ENCODE measurements around the gene PDZD2.
"Not testable (repeated sequence)": the region's sequence is repeated elsewhere in the genome, so short reads cannot be mapped to it uniquely, and the experiment has no call there.

The PDZD2 gene

DNA sequence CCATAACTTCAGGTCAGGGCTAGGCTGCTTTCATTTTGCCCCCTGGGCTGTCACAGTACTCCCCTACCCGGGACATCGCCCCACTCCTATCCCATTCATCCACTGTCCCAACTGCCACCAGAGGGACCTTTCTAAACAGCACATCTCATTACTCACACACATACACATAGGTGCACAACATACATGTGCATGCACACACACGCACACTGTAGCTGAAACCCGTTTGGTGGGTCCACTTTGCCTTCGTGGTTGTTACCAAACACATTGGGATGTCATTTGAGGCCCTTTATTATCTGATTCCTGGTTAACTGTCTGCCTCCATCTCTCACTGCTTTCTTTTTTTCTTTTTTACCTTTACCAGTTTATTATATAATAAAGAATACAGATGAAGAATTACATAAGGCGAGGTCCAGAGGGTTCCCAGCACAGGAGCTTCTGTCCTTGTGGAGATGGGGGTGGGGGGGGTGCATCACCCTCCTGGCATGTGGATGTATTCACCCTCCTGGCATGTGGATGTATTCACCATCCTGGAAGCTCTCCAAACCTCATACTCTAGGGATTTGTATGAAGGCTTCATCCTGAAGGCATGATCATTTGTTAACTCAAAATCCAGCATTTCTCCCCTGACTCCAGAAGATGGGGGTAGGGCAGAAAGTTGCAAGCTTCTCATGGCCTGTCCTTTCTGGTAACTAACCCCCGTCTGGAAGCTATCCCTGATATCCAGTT, 349.2 kb downstream of the PDZD2 start:
- no peak for DNase-seq

DNA sequence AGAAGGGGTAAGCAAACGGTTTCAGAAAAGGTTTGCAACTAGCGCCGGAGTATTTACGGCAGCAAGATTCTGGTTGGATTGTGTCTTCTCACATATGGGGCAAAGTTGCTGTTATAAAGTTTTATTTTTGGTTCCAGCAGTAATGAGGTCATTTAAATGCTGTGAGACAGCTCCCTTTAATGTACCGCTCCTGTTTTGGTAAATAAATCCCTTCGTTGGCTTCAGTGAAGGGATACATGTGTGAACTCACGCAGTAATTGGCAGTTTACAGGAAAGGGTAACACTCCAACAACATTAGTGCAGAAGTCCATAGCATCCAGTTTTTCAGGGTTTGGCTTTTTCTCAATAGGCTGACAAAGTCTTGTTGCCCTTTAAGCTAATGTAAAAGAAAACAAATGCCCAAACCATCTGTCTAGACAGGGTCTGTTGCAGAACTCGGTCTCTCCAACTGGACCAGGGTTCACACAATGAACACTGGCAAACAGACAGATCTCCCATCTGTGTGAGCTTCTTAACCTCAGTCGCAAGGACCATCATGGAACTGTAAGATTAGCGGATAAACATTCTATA, 351.2 kb downstream of the PDZD2 start:
- DNase-seq, result no peak

DNA sequence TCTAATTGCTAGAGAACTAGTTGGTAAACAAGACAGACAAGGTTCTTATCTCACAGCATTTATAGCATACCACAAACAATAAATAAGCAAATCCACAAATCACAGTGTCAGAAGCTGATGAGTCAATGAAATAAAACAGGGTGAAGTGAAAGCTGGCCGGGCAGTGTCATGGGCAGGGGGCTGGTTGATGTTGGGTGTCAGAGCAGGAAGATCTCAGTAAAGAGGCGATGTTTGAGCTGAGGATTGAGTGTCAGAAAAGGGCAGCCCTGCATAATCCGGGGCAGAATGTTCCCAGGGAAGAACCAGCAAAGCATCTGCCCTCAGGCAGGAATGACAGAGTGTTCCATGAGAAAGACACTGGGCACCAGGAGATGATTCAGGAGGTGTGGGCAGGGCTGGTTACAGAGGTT, 351.8 kb downstream of the PDZD2 start:
- DNase-seq, result no peak

DNA sequence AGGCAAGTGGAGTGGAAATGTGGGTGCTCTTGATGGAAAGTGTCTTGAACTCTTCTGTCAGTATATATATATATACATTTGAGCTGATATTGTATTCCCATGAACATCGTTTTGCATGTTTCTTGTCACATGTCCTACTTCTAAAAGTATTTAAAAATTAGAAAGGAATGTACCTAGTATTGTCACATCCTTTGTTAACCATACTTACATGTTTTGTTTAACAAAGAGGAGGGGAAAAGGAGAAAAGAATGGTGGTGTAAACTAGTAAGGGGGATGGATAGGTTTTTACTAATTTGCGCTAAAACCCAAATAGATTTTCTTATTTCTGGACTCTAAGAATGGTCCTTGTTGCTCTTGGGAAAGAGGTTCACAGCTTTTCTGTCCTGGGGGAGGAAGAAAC, 353.4 kb downstream of the PDZD2 start:
- DNase-seq, result no peak

DNA sequence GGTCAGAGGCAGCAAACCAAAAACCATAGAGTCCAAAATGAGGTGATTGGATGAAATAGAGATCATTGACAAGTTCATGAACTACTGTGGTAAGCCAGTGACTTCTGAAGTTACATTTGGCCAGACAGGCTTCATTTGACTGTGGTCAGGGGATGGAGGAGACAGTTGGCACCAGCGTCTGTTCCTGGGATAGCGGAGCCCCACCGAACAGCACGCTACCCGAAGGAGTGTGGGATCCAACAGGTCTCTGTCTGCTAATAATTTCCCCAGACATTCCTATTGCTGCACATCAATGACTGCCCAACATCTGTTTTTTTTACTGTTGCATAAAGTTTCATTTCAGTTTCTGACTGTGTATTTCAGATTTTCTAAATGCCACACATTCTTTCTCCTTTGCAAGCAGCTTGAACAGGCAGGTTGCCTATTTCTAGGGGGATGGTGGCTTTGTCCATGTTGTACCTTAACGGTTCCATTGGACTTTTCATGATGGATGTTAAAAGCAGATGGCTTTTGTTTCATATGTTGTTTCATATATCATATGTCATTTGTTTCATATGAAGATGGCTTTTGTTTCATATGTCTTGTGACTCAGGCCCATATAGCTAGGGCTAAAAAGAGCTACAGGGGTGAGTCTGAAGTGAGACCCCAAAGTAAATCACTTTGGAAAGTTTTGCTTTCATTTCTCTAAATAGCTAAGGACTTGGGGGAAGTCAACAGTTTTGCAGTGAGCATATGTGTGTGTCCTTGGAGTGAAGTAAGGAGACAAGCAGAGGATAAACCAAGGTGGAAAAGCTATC, 354.4 kb downstream of the PDZD2 start:
- no peak for DNase-seq

DNA sequence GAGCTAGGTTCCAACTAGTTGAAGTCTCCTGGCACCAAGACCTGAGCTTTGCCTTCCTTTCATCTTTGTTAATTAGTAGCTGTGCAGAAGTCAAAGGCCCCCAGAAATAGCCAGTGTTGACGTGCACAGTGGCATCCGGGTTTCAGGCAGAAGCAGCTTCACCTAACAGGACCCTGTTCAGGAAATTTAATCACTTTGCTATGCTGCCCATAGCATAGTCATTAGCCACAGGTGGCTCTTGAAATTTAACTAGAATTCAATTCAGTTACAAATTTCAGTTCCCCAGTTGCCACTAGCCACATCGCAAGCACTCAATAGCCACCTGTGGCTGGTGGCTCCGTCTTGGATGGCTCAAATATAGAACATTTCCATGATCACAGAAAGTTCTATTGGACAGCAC, 356.1 kb downstream of the PDZD2 start:
- DNase-seq, result no peak

DNA sequence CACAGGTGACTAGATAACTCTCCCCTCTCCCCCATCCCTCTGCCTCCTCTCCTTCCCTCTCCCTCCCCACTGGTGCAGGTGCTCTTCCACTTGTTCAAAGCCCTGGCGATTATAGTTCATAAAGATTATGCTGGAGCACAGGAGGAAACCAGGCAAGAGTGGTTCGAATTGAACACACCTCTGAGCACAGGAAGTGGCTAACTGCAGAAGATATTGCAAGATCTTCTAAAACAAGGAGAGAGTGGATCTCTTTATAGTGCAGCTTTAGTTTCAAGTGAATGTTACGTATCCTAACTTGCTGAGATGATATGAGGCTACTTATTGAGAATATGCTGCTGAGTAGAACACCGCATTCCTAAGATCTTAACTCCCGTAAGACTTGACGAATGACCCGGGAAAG, 356.8 kb downstream of the PDZD2 start:
- DNase-seq, result no peak

DNA sequence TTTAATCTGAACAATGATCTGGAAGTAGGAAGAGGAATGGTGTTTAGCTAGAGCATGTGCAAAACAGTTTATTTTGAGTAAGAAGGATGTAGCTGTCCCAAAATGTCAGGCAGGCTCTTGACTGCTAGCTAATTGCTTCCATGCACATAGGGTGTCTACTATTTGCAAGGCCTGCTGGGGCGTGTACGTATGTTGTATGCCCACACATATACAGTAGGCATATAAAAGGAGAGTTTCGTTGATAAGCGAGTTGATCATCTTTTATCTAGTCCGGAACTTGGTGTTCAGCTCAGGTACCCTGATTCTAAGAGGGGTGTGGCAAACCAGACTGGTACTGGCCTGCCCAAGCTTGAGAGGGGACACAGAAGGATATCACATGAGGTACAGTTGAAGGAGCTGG, 358.0 kb downstream of the PDZD2 start:
- no peak for DNase-seq

DNA sequence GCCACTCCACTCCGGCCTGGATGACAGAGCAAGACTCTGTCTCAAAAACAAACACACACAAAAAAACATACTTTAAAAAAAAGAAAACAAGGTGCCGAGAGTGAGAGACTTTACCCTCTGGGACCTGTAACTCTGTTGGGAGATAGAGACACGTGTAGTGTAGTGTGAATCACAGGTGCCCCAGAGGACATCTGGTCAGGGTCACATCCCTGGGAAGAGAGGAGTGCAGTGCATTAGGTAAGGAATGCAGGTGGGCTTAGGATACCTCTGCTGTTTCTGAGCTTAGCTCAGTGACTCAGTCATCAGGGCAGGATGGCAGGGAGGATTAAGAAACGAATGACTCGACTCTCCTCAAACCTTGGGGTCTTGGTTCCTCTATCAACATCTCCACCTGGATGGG, 360.5 kb downstream of the PDZD2 start:
- no peak for DNase-seq

DNA sequence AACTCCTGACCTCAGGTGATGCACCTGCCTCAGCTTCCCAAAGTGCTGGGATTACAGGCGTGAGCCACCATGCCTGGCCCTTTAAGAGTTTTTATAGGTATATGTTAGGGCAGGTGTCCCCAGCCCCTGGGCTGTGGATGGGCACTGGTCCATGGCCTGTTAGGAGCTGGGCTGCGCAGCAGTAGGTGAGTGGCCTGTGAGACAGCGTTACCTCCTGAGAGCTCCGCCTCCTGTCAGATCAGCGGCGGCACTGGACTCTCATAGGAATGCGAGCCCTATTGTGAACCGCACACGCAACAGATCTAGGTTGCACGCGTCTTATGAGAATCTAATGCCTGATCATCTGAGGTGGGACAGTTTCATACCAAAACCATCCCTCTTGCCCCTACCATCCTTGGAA, 361.8 kb downstream of the PDZD2 start:
- no peak for DNase-seq

DNA sequence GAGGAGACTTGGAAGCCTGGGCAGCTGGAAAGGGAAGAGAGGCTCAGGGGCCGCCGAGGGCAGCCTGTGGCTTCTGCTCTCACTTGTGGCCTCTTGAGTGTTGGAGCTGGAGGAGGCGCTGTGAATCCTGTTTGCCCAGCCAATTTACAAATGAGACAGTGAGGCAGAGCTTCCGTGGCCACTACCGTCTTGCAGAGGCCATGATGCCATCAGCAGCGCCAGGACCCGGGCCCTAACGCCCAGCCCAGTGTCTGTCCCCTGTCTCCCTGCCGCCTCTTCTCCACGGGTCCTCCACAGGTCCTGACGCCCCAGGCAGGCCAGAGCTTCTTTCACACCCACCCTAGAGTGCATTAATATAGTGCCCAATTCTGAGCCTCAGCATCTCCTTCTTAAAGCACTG, 362.4 kb downstream of the PDZD2 start:
- DNase-seq, result no peak

DNA sequence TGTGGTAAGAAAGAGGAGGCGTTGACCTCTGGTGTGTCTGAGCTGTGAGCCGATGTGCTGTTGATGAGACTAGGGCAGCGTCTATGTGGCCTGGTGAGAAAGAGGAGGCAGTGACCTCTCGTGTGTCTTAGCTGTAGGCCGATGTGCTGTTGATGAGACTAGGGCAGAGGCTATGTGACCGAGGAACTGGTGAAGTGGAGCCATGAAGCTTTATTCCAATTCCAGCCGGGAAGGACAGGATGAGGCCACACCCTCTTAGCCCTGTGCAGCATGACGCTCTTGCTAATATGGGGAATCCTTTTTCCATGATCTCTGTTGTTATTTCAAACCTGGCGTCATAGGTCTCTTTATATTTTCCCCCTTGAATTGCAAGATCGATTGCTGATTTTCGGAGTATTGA, 362.8 kb downstream of the PDZD2 start:
- DNase-seq, result no peak

DNA sequence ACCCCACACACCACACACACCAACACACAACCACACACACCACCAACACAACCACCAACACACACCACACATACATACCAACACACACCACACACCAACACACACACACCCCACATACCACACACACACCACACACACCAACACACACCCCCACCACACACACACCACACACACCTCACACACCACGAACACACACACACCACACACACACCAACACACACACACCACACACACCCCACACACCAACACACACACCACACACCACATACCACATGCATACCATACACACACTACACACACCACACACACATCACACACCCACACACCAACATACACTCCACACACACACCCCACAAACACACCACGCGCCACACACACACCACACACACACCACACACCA, 363.8 kb downstream of the PDZD2 start:
- DNase-seq, result no peak

DNA sequence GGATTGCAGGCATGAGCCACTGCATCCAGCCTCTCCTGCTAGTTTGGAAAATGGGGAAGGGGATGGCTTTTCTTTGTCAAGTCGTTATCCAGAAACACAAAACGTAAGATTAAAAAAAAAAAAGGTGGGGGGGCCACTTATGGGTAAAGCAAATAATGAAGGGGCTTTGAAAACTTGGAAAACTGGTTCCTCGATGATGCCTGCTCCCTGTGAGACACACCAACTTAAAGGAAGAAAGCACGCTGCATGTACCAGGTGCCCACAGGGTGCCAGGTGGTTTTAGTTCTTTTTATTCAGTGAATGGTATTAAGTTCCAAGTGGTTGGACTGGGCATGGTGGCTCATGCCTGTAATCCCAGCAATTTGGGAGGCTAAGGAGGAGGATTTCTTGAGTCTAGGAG, 365.1 kb downstream of the PDZD2 start:
- no peak for DNase-seq

DNA sequence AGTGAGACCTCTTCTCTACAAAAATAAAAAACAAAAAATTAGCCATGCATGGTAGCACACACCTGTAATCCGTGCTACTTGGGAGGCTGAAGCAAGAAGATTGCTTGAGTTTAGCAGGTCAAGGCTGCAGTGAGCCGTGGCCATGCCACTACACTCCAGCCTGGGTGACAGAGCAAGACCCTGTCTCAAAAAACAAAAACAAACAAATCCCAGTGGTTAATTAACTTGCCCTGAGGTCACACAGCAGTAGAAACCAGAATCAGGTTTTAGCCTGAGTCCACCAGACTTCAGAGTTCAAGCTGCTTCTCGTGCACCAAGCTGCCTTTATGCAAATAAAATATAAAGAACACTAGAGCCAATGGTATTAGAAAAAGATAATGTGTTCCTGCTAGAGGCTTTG, 365.5 kb downstream of the PDZD2 start:
- no peak for DNase-seq

DNA sequence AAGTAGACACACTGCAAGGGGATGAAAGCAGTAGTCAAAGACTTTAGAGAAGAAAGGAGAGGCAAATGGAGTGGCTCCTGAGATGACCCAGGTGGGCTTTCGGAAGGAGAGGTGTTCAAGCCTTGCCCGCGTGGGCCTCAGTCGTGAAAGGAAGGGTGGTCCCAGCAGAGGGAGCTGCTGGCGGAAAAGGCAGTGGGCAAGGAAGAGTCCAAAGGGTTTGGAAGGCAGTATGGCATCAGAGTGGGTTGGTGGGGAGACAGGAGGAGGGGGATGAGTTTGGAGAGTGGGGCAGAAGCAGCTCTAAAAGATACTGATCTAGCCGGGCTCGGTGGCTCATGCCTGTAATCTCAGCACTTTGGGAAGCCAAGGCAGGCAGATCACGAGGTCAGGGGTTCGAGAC, 369.8 kb downstream of the PDZD2 start:
- DNase-seq, result no peak

DNA sequence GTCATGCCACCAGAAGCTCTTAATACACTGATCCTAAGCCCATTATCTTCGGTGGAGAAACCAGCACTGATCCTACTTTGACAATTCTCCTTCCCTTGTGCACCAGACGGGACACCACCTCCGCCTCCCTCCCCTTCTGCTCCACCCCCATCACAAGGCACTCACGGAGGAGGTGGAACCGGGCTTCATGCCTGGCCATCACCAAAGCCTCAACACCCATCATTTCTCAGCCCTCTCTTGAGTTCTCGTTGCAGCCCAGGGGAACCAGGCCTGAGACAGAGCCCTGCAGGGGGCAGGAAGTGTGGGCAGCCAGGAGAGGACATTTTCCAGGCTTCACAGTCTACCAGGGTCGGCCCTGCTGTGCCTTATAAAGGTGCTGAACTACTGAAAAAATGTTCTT, 374.7 kb downstream of the PDZD2 start:
- no peak for DNase-seq

DNA sequence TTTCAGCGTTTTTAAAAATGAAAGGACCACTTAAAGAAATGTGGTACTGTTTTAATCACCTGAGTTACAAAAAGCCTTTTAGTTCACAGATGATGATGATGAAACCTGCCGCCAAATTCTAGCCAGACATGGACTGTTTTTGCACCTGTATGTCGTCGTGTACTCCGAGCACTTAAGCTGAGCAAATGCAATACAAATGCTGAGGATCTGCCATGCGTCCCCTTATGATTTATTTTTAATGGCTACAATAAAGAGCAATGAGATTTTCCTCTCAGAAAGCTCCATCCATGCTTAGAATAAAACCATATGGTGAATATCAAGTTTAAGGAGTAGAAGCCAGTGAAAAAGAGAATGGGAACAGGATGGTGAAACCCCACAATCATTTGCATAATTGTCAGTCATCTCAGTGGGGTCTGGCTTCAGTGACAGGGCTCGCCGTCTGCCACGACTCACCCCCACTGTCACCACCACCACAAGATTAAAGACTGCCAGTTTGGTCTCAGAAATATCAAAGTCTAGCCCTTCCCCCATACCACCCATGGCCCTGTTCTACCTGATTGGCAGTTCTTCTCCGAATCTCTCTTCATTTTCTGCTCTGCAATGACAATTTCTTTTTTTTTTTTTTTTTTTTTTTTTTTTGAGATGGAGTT, 375.3 kb downstream of the PDZD2 start:
- DNase-seq, result no peak

DNA sequence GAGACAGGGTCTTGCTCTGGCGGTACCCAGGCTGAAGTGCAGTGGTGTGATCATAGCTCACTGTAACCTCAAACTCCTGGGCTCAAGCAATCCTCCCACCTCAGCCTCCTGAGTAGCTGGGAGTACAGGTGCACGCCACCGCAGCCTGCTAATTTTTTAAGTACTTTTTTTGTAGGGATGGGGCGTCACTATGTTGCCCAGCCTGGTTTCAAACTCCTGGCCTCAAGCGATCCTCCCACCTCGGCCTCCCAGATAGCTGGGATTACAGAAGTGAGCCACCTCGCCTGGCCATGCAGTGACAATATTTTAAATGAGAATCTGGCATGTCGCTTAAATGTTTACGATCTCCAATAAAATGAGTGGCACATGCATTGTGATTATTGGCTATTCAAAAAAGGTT, 376.3 kb downstream of the PDZD2 start:
- not testable (repeated sequence) for DNase-seq

DNA sequence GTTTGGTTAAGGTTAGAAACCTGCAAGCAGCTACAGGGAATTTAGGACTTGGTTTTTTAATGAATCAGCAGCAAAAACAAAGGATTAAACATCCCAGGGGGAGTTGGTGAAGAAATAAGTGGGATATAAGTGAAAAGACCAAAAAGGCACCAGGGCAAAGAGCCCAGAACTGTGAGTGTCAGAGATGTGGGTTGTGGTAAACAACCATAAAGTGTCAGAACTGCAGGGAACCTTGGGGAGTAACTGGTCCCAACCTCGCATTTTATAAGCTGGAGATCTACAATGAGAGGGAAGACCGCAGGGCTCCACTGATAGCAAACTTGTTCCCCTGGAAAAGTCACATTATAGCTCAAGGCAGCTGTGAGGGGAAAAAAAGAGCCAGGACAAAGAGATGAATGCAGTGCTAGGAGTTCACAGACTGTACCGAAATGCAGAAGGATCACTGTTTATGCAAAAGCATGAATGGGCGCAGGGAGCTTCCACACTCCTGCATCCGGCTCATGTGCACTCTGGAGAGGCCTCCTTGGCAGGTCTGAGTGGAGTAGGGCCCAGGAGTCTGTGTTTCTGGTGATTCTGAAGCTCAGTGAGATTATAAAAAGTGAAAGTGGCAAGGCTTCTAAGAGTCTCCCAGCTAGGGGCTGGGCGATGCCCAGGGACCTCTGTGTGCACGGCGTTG, 378.9 kb downstream of the PDZD2 start:
- DNase-seq, result no peak

DNA sequence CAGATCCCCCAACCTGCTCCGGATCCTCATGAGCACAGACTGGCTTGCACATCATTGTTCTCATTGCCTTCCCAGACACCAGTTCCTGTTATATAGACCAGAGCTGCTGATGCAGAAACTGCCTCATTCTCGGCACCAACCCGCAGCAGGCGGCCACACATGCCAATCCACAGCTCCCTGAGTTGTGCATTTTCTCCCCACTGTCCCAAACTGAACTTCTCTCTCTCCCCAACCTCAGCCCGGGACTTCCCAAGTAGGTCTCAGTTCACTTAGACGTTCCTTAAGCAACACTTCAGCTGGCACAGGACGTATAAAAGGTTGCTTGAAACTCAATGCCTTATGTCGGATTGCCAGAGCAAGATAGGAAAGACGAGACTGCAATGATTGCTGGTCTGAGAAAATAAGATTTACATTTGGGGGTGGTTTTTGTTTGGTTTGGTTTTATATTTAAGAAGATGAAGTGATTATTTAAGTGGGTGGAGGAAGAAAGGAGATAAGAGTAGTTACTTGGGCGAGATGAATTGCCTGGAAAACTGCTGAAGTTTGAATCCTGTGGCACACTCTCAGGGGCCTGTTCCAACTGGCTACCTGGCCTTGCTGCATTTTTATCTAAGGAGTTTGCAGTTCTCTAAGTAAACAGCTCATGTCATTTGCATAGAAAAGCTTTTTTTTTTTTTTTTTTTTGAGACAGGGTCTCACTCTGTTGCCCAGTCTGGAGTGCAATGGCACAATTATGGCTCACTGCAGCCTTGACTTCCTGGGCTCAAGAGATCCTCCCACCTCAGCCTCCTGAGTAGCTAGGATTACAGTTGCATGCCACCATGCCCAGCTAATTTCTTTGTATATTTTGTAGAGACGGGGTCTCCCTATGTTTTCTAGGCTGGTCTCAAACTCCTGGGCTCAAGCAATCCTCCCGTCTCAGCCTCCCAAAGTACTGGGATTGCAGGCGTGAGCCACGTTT, 379.8 kb downstream of the PDZD2 start:
- DNase-seq, result no peak

DNA sequence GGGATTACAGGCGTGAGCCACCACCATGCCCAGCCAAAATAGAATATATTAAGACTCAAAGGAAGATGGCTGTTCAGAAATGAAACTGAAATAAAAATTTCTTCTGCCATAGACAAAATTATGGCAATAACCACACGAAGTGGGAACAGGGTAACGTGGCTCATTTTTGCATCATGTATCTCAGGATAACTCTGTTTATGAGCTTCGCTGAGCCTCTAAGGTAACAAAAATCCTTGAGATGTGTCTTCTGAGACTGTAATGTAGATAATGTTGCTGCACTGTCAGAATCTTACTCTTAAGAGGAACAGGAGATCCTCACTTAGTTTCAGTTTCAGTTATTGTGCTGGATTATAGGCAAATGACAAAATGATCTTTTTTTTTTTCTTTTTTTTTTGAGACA, 381.3 kb downstream of the PDZD2 start:
- DNase-seq, result no peak
